ENCODE results near the gene PTPRS.
"Not testable (repeated sequence)": the region's sequence is repeated elsewhere in the genome, so short reads cannot be mapped to it uniquely, and the experiment has no call there.

PTPRS gene

DNA sequence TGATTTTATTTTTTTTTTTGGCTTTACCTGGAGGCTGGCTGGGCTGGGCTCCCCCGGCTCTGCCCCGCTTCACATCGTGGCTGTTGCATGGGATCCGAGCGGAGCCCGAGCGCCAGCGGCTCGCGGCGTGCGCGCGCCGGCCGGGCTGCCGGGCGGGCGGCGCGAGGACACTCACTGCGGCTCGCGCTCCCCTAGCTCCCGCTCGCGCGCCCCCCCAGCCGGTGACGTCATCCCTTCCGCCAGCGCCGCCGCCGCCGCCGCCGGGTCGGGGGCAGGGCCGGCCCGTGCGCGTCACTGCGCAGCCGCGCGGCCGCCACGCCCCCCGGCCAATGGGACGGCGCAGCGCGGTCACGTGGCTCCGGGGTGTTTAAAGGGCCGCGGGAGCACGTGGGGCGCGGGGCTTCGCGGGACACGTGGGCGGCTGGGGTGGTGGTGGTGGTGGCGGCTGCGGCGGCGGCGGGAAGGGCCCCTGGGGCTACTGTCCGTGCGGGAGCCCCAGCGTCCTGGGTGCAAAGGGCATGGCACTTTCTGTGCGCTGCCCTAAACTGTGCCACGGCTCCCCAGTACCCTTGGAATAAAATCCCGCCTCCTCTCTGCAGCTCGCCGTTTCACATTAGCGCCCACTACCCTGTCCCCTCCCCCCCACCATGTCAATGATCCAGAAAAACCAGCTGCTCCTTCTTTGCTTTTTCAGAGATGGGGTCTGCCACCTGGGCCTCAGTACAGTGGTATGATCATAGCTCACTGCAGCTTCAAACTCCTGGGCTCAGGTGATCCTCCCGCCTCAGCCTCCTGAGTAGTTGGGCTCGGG, at the start of gene PTPRS:
TSS of gene PTPRS (minus strand) at position 176 of the 811 bp plus-strand sequence. CDS start 54,672 bp downstream, outside the sequence.
- no peak for FAIRE-seq

DNA sequence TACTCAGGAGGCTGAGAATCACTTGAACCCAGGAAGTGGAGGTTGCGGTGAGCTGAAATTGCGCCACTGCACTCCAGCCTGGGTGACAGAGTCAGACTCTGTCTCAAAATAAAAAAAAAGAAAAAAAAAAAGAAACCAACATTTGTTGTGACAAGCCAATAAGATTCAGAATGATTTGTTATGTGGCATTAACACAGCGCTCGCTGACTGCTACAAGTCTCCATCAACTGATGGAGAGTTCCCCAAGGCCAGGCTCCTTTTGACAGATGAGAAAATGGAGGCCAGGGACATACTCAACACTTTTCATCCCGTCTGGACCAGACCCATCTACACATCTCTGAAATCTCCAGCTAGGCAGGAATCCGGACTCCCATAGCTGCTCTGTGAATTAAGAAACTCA, 48.7 kb upstream of the PTPRS start:
- no peak for FAIRE-seq

- no peak for FAIRE-seq
These were observed 46.9 kb upstream of the PTPRS start for GRCh38 chr19:5387472-5387871.

DNA sequence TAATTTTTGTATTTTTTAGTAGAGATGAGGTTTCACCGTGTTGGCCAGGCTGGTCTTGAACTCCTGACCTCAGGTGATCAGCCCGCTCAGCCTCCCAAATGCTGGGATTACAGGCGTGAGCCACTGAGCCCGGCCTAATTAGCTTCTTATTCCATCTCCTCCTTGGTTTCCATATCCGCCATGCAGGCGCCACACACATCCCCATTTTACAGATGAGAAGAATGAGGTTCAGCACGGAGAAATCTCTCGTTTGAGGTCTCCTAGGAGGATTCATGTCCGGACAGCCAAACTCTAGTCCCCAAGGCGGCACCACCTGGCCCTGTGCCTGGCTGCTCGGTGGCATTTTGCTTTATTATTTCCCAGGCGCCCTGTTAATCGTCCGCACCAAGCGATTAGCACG, 46.2 kb upstream of the PTPRS start:
- FAIRE-seq: no peak

DNA sequence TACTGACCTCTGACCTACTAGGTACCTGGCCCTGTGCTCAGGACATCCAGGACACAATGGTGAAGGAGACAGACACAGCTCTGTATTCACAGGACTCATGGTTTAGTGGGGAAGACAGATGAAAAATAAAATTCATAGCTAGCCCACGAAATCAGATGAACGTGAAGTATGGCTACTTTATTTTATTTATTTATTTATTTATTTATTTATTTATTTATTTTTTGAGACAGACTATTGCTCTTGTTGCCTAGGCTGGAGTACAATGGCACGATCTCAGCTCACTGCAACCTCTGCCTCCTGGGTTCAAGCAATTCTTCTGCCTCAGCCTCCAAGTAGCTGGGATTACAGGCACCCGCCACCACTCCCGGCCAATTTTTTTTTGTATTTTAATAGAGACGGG, 40.6 kb upstream of the PTPRS start:
- FAIRE-seq: not testable (repeated sequence)

DNA sequence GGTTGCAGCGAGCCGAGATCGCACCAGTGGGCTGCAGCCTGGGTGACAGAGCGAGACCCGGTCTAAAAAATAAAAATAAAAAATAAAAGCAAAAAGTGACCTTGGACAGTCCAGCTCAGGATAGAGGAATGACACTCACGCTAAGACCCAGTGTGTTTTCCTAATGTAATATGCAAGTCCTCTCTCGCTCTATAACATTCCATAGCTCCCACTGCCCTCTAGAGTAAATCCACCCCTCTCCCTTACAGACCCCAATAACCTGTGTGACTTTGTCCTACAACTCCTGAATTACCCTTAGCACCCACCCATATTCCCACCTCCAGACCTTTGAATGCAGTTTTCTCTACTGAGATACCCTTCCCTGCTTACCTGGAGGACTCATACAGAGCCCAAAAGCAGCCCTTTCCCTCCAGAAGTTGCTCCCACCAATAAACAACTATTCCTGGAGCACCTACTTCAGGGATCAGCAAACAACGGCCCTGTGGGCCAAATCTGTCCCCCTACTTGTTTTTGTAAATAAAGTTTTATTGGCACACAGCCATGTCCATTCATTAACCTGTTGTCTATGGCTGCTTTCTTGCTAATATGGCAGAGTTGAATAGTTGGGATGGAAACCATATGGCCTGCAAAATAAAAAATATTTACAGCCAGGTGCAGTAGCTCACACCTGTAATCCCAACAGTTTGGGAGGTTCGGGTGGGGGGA, 39.8 kb upstream of the PTPRS start:
- FAIRE-seq: no peak

DNA sequence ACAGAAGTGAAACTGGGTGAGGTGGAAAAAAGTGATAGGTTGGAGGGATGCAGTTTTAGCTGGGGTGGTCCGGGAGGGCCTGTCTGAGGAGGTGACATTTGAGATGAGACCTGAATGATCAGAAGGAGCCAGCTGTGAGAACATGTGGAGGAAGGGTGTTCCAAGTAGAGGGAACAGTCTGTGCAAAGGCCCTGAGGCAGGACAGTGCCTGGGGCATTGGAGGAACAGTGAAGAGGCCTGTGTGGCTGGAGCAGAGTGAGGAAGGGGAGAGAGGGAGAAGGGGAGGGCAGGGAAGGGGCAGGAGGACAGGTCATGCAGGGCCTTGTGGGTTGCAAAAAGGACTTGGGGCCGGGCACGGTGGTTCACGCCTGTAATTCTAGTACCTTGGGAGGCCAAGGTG, 36.3 kb upstream of the PTPRS start:
- no peak for FAIRE-seq

GRCh38 chr19:5372572-5373200, 32.1 kb upstream of the PTPRS start:
- FAIRE-seq: no peak

GRCh38 chr19:5369962-5370367, 29.4 kb upstream of the PTPRS start:
- no peak for FAIRE-seq

- FAIRE-seq: no peak
These were observed 28.7 kb upstream of the PTPRS start for GRCh38 chr19:5369304-5369703.

- no peak for FAIRE-seq
These were observed 27.0 kb upstream of the PTPRS start for GRCh38 chr19:5367530-5368133.

DNA sequence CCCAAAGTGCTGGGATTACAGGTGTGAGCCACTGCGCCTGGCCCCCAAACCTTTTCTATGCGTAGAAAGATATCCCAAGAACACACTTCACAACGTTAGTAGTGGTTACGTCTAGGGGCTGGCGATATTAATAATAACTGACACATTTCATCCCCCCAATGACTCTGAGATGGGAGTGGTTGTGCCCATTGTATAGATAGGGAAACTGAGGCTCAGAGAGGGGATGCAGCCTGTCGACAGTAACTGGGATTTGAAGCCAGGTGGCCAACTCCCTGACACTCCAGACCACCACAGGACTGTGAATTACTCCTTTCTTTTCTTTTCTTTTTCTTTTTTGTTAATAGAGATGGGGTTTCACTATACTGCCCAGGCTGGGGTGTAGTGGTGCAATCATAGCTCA, 25.3 kb upstream of the PTPRS start:
- FAIRE-seq: no peak

GRCh38 chr19:5364674-5365073, 24.1 kb upstream of the PTPRS start:
- no peak for FAIRE-seq

- not testable (repeated sequence) for FAIRE-seq
These were observed 21.2 kb upstream of the PTPRS start for GRCh38 chr19:5361839-5362238.

GRCh38 chr19:5361407-5361806, 20.8 kb upstream of the PTPRS start:
- no peak for FAIRE-seq

DNA sequence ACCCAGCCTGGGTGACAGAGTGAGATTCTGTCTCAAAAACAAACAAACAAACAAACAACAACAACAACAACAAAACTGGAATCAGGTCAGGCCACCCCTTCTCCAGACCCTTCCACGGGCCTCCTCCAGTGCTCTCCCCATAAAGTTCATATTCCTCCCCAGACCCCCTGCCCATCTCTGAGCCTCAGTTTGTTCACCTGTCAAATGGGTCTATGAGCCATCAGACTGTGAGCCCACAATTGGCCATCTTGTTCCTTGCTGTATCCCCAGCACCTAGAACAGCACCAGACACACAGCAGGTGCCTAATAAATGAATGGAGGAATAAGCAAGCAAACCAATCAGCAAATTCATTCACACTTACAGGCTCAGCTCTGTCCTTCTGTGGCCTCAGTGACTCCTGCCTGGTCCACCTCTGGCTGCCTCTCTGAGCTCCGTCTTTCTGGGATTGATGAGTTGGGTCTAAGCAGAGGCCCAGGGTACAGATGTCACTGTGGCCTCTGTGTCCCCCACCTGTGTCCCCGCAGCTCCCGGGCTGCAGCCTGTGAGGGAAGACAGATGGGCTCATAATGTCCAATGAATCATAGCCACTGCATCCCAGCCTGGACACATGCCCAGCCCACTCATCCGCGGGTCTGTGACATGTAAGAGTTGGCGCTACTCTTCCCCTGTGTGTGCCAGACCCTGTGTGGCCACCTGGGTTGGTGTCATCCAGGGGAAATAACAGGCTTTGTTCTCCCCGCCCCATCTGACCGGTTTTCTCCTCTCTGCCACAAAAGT, 19.6 kb upstream of the PTPRS start:
- FAIRE-seq: no peak

- no peak for FAIRE-seq
These were observed 17.7 kb upstream of the PTPRS start for GRCh38 chr19:5358173-5358800.

DNA sequence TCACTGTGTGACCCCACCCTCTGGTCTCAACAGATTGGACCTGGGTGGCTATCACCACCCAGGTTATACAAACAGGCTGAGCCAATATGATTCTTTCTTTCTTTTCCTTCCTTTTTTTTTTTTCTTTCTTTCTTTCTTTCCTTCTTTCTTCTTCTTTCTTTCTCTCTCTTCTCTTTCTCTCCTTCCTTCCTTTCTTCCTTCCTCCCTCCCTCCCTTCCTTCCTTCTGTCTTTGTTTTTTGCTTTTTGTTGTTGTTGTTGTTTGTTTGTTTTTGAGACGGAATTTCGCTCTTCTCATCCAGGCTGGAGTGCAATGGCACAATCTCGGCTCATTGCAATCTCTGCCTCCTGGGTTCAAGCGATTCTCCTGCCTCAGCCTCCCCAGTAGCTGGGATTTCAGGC, 17.0 kb upstream of the PTPRS start:
- FAIRE-seq: no peak

- no peak for FAIRE-seq
These were observed 16.3 kb upstream of the PTPRS start for GRCh38 chr19:5356918-5357317.

DNA sequence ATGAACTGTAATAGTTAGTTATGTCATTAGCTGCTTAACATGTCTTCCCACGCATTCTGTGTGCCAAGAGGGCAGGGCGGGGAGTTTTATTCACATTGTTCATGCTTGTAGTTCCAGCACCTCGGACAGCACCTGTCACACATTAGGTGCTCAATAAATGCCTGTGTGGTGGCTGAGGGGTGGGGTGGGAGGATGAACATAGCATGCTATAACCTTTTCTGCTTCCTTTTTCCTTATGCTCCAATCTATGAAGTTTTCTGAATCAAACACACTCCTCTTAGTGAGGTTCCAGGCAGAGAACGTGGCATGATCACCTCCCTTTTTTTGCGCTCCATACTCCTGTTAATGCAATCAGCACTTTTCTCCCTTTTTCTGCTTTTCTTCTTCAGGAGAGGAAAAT, 15.8 kb upstream of the PTPRS start:
- FAIRE-seq: no peak

DNA sequence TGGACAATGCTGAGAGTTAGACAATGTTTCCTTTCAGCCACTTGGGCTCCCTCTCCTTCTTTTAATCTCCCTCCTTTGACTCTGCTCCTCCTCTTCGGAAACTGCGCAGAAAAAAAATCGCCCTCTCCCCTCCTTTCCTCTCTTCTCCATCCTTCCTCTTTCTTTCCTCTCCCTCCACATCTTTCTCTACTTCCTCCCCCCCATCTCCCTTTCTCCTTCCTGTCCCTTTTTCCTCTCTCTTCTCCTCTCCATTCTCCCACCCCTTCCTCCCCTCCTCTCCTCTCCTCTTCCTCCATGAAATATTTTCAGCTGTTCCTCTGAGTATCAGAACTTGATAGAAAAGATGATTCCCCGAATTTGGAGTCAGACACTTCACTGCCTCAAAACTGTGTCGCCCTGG, 15.1 kb upstream of the PTPRS start:
- FAIRE-seq: no peak

DNA sequence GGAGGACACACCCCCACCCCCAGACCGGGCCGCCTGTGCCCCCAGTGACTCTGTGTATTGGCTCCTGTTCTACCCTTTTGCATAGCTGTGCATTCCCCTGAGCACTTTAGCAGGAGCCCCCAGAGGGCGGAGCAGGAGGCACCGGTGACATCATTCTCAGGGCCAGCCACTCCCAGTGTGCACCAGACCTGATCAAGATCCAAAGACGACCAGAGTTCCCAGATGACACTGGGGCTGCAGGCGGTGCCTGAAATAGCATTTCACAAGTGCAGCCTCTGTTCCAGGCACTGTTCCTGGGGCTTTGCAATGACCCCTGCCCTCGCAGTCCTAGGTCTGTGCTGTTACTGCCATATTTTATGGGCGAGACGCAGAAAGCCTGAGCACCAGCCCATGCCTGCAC, 14.5 kb upstream of the PTPRS start:
- no peak for FAIRE-seq

All from islet of Langerhans (tissue), 1 donor.